HG02798 (cell line): ENCODE data around the gene CASZ1.
A peak's percentile ranks its signal among the peaks of the same experiment; 100 is the strongest.

ENCODE experiments used
- ATAC-seq: cut with Tn5 transposase; IDR thresholded peaks from one replicate; pipeline ENCODE4 v1.9.1; 2021; ENCODE audit warnings: mild to moderate bottlenecking; ENCODE audit not compliant: unreplicated experiment, poor library complexity

The CASZ1 gene

DNA sequence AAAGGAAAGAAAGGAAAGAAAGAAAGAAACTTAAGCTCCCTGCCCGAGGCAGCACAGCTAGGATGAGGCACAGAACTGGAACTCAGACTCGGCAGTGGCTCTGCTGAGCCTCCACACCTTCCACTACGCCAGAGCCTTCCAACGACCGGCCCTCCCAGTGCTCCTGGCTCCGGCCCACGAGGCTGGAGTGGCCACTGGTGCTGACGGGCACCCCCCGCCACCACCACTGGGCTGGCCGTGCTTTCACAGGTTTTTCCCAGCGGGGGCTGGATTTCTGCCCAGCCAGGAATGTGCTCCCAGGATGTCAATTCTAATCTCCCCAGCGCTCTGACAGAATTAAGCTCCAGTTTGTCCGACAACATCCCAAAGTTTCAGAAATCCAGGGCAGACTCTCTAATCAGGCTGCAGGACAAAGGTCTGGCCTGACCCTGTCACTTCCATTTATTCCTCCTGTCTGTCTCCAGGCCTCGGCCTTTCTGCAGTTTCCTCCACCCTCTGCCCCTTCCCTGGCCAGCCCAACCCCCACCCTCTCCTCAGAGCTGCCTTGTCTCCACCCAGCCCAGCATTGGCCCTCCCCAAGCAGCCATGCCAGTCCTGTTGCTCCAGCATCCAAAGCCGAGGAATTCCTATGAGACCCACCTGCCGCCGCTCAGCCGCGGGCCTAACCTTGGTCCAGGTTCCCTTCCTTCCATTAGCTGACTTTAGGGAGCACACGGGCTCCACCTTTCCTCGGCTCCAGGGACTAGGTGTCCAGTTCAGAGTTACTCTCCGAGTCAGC, 81.9 kb downstream of the CASZ1 start:
- ATAC-seq, result no peak

DNA sequence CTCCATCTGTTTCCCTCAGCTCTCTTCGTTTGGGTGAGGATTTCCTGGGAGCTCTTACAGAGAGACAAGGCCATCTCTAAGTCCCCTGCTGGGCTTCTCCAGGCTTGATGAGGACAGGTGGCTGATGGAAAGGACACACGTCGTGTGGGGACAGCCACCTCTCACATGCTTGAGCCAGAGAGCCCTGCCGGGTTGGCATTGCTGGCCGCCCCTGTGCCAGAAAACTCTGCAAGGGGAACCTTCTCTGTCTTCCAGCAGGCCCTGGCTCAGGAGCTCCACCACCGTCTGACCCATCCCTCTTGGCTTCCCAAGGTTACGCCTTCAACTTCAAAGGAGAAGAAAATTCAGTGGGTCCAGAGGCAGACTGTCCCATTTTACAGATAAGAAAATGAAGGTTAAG, 82.8 kb downstream of the CASZ1 start:
- ATAC-seq, result no peak

DNA sequence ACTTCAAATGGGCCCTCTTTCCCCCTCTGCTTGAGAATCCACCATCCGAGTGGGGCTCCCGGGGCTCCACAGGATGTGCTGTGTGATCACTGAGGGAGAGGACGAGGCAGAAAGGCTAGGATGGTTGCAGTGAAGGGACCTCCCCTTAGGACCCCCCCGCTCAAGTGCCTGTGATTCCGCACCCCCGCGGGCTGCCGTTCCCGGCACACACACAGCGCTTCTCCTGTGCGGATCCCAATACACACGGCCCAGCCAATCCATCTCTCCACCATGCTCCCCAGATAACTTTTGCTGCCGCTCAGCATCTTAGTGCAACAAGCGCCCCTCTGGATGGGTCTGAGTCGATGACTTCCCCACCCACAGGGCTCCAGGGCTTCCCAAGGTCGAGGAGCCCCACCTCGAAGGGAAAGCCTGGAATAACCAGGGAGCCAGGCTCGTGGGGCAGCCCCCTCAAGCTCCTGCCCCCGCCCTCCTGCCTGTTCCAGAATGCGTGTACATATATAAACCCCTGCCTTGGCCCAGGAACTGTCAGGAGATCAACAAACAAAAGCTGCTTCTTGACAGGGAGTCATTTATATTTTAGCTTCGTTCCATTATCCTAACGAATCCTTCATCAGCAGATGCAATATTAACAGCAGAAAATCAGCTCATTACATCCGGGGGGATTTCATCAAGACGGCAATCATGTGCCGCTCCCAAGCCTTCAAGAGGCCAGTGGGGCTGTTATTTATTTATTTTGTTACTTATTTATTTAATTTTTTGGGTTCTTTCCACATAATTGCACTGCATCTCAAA, 83.7 kb downstream of the CASZ1 start:
- ATAC-seq, result no peak

DNA sequence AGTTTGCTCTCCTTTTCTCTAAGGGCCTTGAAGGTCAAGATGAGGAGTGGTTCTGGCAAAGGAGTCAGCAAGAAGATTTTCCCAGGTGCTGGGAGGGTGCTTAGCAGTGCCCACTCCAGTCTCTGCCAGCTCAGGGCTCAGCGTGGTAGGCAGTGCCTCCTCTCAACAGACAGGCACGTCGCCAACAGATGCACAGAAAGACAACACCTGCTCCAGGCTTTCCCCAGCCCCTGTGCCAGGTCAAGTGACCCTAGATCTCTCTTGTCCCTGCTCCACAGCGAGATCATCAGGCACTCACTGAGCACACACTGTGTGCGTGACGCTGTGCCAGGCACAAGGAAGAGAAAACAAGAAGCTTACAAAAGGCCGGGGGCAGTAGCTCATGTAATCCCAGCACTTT, 86.0 kb downstream of the CASZ1 start:
- no peak for ATAC-seq

DNA sequence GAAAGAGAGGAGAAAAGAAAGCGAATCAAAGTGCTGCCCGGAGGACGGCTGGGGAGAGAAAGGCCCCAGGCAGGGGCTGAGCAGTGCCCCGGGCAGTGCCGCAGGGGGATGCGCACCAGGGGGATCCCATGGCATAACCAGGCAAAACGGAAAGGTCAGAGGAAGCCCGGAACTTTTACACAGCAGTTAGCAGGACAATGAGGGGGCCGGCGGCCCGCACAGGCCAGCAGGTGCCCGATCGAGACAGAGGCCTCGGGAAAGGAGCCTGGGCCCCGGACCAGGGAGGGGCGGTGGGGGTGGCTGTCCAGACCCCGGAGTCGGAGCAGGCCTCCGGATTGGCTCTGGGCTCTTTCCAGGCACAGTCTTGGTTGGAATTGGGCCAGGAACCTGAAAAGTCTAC, 86.8 kb downstream of the CASZ1 start:
- ATAC-seq, result no peak

DNA sequence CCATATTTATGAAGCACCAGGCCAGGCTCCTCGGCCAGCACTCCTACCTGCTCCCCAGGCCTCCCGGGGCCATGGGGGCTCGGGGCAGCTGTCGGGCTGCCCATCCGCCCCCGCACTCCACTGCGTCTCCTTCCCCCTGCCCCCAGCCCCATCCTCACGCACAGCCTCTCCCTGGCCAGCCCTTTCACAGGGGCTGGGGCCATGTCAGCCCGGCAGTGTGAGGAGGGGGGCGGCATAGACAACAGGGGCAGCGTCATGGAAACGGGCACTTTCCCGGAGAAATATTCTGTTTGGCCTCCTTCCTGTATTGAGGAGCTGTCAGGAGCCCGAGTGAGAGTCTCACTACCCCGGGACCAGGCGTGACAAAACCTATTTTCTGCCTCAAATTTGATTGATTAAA, 87.3 kb downstream of the CASZ1 start:
- ATAC-seq, result no peak

DNA sequence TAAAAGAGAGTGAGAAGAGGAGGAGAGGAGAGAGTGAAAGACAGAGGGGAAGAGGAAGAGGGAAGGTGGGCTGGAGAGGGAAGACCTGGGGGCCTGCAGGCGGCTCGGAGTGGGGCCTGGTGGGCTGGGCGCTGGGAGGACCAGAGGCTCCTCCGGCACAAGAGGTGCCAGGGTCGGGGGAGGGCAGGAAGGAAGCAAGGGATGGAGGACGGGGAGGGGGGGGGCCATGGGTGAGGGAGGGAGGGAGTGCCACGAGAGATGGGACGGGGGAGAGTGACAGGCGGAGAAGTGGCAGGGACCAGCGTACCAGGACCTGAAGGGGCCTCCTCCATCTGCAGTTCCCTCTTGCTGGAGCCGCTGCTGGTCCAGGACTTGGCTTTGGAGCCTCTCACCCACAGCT, 87.7 kb downstream of the CASZ1 start:
- ATAC-seq, result no peak

DNA sequence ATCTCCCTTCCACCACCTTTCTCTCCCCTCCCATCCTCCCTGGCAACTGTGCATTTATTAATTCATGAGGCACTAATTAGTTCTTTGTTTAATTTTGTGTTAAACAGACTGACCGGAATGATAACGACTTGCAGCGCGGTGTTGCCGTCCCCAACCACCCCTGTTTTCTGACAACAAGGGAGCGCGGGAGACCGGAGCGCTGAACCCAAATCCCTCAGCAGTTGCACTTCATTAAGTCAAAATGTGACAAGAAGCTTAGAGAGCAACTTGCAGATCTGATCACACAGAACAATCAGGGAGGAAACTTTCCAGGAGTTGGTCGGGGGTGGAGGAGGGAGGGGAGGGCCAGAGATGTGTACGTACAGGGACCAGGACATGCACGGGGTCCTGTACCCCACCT, 89.2 kb downstream of the CASZ1 start:
- no peak for ATAC-seq

DNA sequence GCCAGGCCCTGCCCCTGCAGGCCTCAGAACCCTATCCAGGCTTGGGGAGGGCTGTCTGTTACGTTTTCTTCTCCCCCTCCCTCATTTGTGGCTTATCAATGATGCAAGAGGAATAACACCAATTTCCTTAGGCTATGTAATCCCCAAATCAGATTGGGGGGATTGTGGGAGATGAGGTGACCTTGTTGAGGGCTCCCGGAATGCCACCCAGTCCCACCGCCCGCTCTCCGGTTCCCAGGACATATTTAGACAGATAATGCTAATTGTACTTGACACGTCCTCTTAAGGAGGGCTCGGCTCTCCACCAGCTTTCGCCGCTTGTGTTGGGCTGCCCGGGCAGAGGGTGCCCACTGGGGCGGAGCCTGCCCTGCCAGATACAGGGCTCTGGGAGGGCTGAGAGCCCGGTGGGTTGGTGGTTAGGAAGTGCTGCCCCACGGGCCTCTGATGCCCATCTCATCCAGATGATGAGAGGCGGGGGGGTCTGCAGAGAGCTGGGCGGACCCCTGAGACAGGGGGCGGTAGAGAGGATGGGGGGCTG, 90.0 kb downstream of the CASZ1 start:
- ATAC-seq, result no peak

DNA sequence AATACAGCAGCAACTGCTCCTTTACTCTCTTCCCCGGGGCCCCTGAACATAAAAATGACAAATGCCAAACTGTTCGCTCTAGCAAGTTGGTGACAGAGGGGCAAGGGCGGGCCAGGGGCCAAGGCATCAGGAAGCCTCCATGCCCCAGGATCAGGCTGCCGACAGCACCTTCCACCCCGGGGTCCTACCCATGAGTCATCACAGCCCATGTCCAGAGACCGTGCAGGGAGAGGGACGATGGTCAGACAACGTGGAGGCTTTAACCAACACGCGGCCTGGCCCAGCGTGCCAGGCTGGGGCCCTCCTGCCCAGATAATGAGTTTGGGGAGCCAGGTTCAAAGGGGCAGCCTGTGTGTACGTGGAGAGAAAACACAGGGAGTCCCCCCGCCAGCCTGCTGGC, 90.5 kb downstream of the CASZ1 start:
- no peak for ATAC-seq

DNA sequence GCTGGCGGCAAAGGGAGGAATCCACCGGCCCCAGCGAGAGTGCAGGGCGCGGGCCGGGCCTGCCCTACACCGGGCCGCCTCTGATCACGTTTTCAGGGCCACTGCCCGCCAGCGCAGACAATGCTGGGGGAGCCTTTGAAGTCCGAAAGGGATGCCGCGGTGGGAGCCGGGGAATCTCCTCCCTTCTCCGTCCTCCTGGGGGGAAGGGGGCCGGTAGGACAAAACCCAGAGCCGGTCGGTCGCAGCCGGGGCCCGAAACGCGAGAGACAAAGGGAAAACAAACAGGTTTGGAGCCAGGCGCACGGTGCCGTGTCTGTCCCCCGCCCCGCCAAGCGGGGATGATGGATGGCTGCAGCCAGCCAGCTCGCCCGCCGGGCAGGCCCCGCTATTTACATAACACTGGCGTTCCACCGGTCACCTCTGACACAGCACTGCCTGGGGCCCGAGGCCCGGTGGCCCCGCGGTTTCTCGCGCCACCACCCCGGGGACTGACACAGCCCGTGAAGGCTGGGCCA, 92.0 kb downstream of the CASZ1 start:
- ATAC-seq, result no peak

DNA sequence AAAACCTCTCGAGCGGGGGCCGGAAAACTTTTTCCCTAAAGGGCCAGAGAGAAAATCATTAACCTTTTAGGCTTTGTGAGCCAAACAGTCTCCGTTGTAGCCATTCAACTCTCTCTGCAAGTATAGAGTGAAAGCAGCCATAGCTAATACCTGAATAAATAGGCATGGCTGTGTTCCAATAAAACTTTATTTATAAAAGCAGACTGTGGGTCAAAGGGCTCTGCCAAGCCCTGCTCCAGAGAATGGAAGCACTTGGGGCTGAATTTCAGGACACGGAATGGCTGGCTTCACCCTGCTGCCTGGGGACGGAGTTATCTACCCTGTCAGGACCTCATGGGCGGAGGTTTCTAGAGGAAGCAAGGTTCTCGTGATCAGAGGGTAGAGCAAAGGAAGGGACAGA, 92.7 kb downstream of the CASZ1 start:
- ATAC-seq, result no peak

DNA sequence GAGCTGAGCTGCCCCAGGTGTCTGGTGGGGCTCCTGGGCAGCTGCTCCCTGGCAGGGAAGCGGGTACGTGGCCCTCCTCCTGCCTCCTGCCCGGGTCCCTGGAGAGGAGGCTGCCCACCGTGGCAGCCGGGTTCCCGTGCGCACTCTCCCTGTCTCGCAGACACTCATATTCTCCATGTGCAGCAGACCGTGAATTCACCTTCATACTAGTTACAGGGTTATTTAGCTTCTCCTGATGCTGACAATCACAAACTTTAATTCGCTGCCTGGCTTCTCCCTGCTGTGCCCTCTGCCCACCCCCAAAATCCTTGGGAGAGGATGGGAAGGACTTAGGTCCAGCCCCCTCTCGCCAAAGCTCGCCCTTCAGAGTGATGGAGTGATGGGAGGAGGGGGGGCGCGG, 95.3 kb downstream of the CASZ1 start:
- ATAC-seq, result no peak

DNA sequence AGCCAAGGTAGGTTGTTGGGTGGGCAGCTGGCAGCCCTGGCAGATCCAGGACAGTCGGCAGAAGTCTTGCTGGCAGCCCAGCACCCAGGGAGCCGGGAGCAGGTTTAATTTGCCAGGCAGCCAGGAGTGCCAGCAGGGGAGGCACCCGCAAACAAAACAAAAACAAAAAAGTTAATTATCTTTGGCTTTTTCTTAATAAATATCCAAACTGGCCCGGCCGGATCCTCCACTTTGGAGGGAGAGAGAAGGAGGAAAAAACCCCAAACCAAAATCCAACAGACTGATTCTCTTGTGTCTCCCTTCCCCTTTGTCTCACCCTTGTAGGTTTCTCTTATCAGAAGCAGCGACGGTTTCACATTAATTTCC, 97.0 kb downstream of the CASZ1 start:
- ATAC-seq, result no peak

DNA sequence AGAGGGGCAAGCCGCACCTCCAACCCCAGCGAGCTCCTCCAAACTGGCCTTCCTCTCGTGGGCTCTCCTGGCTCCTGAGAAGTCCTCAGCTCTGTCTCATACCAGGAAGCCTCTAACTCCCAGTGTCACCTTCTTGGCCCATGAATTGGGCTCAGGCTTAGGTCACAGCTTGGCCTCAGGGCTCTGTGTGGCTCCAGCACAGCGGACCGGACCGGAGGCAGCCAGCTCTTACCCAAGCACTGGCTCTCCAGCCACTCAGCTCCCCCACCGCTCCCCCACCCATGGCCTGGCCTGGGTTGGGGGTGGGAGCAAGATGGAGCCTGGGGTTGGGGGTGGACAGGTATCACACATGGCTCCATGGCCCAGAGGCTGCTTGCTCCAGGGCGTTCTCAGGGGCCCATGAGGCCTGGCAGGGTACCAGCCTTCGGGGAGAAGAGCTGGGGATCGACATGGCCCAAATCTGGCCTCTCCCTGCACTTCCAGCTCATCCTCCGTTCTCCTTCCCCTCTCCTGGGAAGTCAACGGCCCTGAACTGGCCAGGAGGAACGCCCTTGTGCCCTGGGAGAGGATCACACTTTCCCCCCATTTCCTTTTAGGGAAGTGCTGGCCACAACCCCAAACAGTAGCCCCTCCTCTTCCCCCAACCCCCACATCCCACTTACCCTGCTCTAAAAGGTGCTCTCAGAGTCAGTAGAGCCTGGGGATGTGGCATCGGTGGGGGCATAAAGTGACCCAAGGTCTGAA, 97.5 kb downstream of the CASZ1 start:
- ATAC-seq, result no peak

DNA sequence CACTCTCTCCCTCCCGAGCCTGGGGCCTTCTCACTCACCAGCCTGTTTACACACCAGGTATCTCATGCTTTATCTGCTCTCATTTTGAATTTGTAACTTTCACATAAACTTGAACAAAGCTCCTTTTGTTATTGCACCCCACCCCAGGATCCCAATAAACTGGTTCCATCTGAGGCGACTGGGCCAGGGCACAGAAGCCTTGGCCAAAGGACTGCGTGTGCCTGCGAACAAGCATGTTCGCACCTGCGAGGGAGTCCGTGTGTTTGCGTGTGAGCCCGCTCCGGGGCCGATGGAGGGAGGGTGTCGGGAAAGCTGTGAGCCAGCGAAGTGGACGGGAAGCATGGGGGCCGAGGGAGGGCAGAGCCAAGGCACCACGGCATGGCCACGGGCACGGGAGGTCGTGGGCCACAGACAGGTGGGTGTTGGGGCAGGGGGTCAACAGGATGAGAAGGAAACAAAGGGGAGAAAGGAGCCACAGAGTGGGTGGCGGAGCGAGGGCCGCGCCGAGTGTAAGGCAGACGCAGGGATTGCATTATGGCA, 98.8 kb downstream of the CASZ1 start:
- ATAC-seq, result no peak

DNA sequence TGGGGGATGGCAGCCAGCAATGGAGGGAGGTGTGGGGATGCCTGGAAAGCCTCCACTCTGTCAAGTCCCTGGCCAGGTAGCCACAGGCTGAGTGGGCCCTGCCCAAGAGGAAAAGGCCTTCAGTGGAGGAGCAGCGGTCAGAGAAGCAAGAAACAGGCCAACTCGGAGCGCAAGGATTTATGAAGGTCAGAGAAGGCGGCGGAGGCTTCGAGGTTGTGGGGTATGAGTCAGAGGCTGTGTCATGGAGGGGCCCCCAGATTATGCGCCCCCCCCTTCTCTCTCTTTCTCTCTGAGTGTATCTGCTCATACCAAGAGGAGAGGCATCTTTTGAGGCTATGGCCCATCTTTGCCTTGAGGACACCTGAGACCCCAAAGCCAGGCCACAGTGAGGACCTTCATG, 99.5 kb downstream of the CASZ1 start:
- no peak for ATAC-seq

DNA sequence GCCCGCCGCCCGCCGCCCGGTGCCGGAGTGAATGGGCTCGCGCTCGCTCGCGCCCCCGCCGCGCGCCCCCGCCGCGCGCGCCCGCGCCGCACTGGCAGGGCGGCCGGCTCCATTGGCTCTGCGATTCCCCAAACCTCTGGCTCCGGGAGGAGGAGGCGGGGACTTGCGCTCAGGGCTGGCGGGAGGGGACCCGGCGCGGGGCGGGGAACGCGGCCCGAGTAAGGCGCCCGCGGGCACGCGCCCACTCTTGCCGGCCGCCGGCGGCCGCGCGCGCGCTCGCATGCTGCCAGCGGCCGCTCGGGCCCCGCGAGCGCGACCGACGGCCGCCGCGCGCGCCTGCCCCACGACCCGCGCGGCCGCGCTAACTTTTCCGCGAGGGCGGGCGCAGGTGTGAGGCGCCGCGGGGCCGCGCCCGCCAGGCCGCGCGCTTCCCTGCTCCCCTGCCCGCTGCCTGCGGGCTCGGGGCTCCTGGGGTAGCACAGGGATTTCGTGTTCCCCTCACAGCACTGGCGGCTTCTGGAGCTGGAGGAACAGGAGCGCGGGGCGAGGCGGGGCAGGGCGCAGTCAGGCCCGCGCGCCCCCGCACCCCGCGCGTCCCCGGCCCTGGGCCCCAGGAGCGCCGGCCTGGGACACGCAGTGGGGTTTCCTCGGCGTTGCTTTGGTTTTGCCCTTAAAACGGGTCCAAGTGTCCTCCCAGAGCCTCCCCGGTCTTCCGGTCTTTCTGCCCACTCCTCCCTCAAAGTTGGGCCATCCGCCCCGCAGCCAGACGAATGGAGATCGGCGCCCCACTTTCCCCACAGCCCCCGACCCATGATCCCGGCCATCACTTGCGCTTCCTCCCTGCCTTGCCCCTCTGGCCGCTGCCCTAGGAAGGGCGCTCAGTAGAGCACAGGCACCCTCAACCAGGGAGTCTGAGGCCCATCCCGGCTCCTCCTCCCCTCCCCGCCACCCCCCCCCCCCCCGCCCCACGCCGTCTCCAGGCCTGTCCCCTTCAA, 101.5 kb downstream of the CASZ1 start:
- ATAC-seq, result peak; percentile 72

DNA sequence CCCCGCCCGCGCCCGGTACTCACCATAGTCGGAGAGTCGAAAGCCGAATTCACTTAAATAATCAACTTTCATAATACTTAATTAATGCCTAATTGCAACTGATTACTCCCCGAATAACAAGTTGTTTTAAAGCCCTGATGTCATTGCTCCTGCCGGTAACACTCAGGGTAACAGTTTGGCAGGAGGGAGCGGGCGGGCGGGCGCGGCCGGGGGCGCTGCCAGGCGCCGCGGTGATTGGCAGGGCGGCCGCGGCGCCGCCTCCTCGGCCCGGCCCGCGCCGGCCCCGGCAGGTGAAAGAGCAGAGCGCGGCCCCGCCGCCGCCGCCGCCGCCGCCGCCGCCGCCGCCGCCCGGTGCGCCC, 102.2 kb downstream of the CASZ1 start:
- ATAC-seq, result peak; percentile 52
